Activated naive CD8-positive, alpha-beta T cell treated with anti-CD3 and anti-CD28 coated beads, Interleukin-2, amount 50 U/mL, for 24 hours (primary cell): ENCODE results near the gene PCSK1.
"Not testable (repeated sequence)": the region's sequence is repeated elsewhere in the genome, so short reads cannot be mapped to it uniquely, and the experiment has no call there.

Experiments
- ATAC-seq: fragments of 150-1000 bp; cut with Tn5 transposase; one replicate; pipeline ENCODE4 v1.10.0; 2021
- DNase-seq: peaks from one replicate; pipeline ENCODE4 v3.0.0; 2021
- H3K27ac Mint-ChIP-seq: one replicate; pipeline ENCODE4 v1.8.0; 2021; ENCODE audit warnings: mild to moderate bottlenecking, mixed read lengths
- H3K27me3 Mint-ChIP-seq: one replicate; pipeline ENCODE4 v1.8.0; 2021; ENCODE audit warnings: mixed read lengths
- H3K36me3 Mint-ChIP-seq: one replicate; pipeline ENCODE4 v1.8.0; 2021; ENCODE audit warnings: low read depth, mixed read lengths
- H3K4me1 Mint-ChIP-seq: one replicate; pipeline ENCODE4 v1.8.0; 2021; ENCODE audit warnings: mixed read lengths
- H3K4me3 Mint-ChIP-seq: one replicate; pipeline ENCODE4 v1.8.0; 2021; ENCODE audit warnings: mild to moderate bottlenecking, moderate library complexity, mixed read lengths
- H3K9me3 Mint-ChIP-seq: one replicate; pipeline ENCODE4 v1.8.0; 2021; ENCODE audit warnings: mixed read lengths

Gene PCSK1

DNA sequence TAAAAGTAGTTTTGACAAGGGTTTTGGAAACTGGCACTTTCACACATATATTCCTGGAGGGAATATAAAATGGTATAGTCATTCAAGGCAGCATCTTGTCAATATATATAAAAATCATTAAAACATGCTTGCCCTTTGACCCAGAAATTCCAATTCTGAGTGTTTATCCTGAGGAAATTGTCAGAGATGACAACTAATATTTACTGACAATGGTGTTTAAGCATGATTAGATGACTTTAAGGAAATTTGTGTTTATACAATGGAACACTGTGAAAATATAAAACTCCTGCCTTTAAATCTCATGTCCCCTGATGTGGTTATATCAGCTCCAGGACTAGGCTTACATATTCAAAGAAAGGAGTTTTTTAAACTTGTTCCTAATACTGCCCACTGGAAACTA, 25.6 kb downstream of the PCSK1 start:
- no peaks in the 10 kb centered on the region for H3K36me3 Mint-ChIP-seq
- no peak overlapping the region for H3K4me3 Mint-ChIP-seq
- peaks cover 5% of the 10 kb centered on the region for H3K27me3 Mint-ChIP-seq
- DNase-seq (no peak), ATAC-seq (no peak)
- H3K27ac Mint-ChIP-seq = no peak overlapping the region
- no peaks in the 10 kb centered on the region for H3K9me3 Mint-ChIP-seq
- H3K4me1 Mint-ChIP-seq = no peaks in the 10 kb centered on the region

DNA sequence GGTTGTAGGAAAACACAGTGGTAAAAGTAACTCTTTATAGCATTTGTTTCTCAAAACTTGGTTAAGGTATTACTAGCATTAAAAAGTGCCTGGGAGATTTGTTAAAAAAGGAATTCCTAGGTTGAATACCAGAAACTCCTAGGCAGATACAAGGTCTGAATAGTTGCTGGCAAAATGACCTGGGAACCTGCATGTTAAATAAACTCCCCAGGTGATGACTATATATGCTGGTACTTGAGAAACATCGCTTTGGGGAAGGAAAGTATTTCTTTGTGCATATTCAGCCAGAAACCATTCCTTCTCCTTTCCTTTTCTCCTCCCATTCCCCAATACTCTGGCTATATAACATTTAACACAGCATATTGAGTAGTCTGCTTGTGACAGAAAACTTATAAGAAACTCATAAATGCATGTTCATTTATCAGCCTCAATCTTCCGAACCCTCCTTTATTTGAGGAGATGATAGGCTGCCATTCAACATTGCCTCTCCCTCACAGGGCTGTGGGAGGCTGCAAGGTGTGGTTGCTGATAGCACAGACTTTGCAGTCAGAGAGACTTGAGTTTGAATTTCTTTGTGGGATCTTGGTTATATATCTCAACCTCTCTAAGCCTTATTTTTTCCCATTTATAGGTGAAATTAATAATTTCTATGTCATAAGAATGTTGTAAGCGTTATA, 28.7 kb downstream of the PCSK1 start:
- Mint-ChIP-seq H3K4me1 (no peaks in the 10 kb centered on the region), H3K36me3 (no peaks in the 10 kb centered on the region), H3K4me3 (no peak overlapping the region)

GRCh38 chr5:96402500-96402899, 30.5 kb downstream of the PCSK1 start:
- H3K36me3 Mint-ChIP-seq = no peaks in the 10 kb centered on the region
- no peak for ATAC-seq

More for the DNA sequence above, 28.7 kb downstream of the PCSK1 start:
- ATAC-seq (no peak), DNase-seq (no peak)
- no peak overlapping the region for H3K27ac Mint-ChIP-seq
- H3K27me3 Mint-ChIP-seq = peaks cover 2% of the 10 kb centered on the region
- no peaks in the 10 kb centered on the region for H3K9me3 Mint-ChIP-seq

GRCh38 chr5:96396878-96397277, 36.2 kb downstream of the PCSK1 start:
- Mint-ChIP-seq H3K27ac (no peak overlapping the region), H3K4me3 (no peak overlapping the region), H3K36me3 (no peaks in the 10 kb centered on the region), H3K27me3 (peaks cover 8% of the 10 kb centered on the region), H3K4me1 (no peaks in the 10 kb centered on the region), H3K9me3 (peaks cover 3% of the 10 kb centered on the region)
- ATAC-seq (no peak), DNase-seq (no peak)

More at GRCh38 chr5:96402500-96402899, 30.5 kb downstream of the PCSK1 start:
- Mint-ChIP-seq H3K27ac (no peak overlapping the region), H3K4me3 (no peak overlapping the region), H3K9me3 (no peaks in the 10 kb centered on the region), H3K27me3 (peaks cover 2% of the 10 kb centered on the region), H3K4me1 (no peaks in the 10 kb centered on the region)
- DNase-seq = no peak

DNA sequence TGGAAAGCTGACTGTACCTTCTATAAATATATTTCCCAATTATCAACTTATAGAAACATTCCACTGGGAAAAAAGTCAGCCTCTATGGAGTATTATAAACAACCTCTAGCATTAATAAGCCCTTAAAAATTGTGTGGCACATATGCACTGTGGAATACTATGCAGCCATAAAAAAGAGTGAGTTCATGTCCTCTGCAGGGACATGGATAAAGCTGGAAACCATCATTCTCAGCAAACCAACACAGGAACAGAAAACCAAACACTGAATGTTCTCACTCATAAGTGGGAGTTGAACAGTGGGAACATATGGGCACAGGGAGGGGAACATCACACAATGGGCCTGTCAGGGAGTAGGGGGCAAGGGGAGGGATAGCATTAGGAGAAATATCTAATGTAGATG, 37.8 kb downstream of the PCSK1 start:
- H3K27ac Mint-ChIP-seq, H3K4me1 Mint-ChIP-seq, DNase-seq, ATAC-seq, H3K36me3 Mint-ChIP-seq, H3K4me3 Mint-ChIP-seq, H3K9me3 Mint-ChIP-seq, H3K27me3 Mint-ChIP-seq: not testable (repeated sequence)

- Mint-ChIP-seq H3K36me3 (no peaks in the 10 kb centered on the region), H3K4me1 (no peaks in the 10 kb centered on the region)
- no peak for ATAC-seq
These were observed 41.1 kb downstream of the PCSK1 start for GRCh38 chr5:96391921-96392320.

DNA sequence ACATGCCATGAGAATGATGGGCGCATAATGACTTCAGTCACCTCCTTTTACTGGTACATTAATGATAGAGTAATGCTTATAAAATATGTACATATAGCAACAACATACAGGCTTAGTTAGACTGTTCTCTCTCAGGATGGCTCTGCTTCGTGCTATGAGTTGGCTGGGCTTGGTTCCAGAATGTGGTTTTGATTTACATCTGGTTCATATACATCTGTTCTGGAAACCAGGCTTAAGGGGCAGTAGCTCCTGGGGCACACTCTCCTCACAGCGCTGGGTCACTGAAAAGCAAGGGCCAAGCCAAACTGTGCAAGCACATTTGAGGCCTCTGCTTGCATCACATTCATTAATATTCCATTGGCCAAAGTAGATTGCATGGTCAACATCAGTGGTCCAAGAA, 44.9 kb downstream of the PCSK1 start:
- no peaks in the 10 kb centered on the region for H3K9me3 Mint-ChIP-seq
- H3K4me1 Mint-ChIP-seq = peaks cover 3% of the 10 kb centered on the region
- no peak for ATAC-seq
- no peaks in the 10 kb centered on the region for H3K36me3 Mint-ChIP-seq
- no peak overlapping the region for H3K27ac Mint-ChIP-seq
- no peak overlapping the region for H3K4me3 Mint-ChIP-seq
- DNase-seq = no peak
- H3K27me3 Mint-ChIP-seq = peaks cover 9% of the 10 kb centered on the region

More at GRCh38 chr5:96391921-96392320, 41.1 kb downstream of the PCSK1 start:
- DNase-seq = no peak
- Mint-ChIP-seq H3K27me3 (peaks cover 11% of the 10 kb centered on the region), H3K9me3 (peaks cover 3% of the 10 kb centered on the region), H3K27ac (no peak overlapping the region), H3K4me3 (no peak overlapping the region)

DNA sequence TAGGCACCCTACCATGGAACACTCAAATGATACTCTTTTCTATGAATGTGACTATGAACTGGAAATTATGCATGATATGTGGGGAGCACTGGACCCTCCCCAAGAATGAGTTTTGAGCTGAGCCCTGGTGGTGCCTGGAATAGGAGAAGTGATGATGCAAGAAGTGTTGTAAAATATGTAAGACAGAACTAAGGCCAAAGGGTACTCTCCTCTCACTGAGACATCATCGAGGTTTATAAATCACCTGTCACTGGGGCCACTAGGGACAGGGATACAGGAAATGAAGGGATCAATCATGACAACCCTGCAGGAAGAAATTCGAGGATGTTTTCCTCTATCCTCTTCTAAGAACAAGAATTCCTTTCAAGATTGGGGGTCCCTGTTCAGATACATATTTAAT, 45.4 kb downstream of the PCSK1 start:
- Mint-ChIP-seq H3K4me1 (peaks cover 3% of the 10 kb centered on the region), H3K27ac (no peak overlapping the region), H3K27me3 (peaks cover 9% of the 10 kb centered on the region), H3K4me3 (no peak overlapping the region), H3K9me3 (no peaks in the 10 kb centered on the region), H3K36me3 (no peaks in the 10 kb centered on the region)
- ATAC-seq = no peak
- DNase-seq = no peak

GRCh38 chr5:96385538-96385937, 47.5 kb downstream of the PCSK1 start:
- Mint-ChIP-seq H3K27ac (no peak overlapping the region), H3K27me3 (peaks cover 14% of the 10 kb centered on the region), H3K4me3 (no peak overlapping the region), H3K4me1 (peaks cover 3% of the 10 kb centered on the region), H3K36me3 (no peaks in the 10 kb centered on the region), H3K9me3 (no peaks in the 10 kb centered on the region)
- no peak for ATAC-seq
- DNase-seq = no peak

GRCh38 chr5:96384353-96384752, 48.7 kb downstream of the PCSK1 start:
- Mint-ChIP-seq H3K4me3 (no peak overlapping the region), H3K9me3 (no peaks in the 10 kb centered on the region), H3K27ac (peak overlapping the region; percentile 10), H3K36me3 (no peaks in the 10 kb centered on the region), H3K27me3 (peaks cover 14% of the 10 kb centered on the region), H3K4me1 (peaks cover 3% of the 10 kb centered on the region)
- peak; percentile 36 for ATAC-seq
- DNase-seq = no peak

DNA sequence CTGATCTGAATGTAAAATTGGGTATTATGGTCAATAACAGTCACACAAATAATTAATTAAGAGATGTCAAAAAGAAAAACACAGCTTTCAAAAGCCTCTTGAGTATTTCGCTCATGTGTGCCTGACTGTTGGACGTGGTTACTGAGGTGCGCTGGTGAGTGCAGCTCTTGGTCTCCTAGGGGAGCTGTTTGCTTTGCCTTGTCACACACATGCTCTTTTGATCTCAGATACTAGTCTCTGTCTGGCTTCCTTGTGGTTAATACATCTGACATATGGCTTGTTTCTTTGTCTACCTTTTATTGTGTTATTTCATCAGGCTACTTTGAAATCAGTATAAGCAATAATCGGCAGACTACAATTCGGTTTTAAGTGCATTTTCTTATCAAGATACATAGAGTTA, 51.5 kb downstream of the PCSK1 start:
- H3K9me3 Mint-ChIP-seq = no peaks in the 10 kb centered on the region
- peaks cover 16% of the 10 kb centered on the region for H3K27me3 Mint-ChIP-seq
- peaks cover 3% of the 10 kb centered on the region for H3K4me1 Mint-ChIP-seq
- no peak for ATAC-seq
- no peak overlapping the region for H3K27ac Mint-ChIP-seq
- no peak for DNase-seq
- H3K4me3 Mint-ChIP-seq = no peak overlapping the region
- H3K36me3 Mint-ChIP-seq = no peaks in the 10 kb centered on the region

- H3K36me3 Mint-ChIP-seq = no peaks in the 10 kb centered on the region
- no peak for DNase-seq
- no peak overlapping the region for H3K27ac Mint-ChIP-seq
- no peaks in the 10 kb centered on the region for H3K9me3 Mint-ChIP-seq
- H3K4me3 Mint-ChIP-seq = no peak overlapping the region
- peaks cover 3% of the 10 kb centered on the region for H3K4me1 Mint-ChIP-seq
- peaks cover 13% of the 10 kb centered on the region for H3K27me3 Mint-ChIP-seq
- no peak for ATAC-seq
These were observed 53.2 kb downstream of the PCSK1 start for GRCh38 chr5:96379896-96380295.

DNA sequence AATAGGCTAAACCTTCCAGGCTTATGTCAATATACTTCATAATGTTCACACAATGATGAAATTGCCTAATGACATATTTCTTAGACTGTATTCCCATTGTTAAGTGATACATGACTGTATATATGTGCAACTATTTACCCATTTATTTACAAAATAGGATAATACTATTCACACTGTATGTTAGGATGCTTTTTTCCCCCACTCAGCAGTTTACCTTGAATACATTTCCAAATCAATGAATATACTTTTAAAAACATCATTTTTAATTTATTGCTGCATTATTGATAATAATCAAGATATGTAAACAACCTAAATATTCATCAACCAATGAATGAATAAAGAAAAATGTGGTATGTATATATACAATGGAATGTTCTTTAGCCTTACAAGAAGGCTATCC, 55.5 kb downstream of the PCSK1 start:
- Mint-ChIP-seq H3K27me3 (peaks cover 21% of the 10 kb centered on the region), H3K9me3 (no peaks in the 10 kb centered on the region), H3K4me3 (no peak overlapping the region), H3K36me3 (no peaks in the 10 kb centered on the region), H3K27ac (no peak overlapping the region), H3K4me1 (peaks cover 5% of the 10 kb centered on the region)
- ATAC-seq (no peak), DNase-seq (no peak)

DNA sequence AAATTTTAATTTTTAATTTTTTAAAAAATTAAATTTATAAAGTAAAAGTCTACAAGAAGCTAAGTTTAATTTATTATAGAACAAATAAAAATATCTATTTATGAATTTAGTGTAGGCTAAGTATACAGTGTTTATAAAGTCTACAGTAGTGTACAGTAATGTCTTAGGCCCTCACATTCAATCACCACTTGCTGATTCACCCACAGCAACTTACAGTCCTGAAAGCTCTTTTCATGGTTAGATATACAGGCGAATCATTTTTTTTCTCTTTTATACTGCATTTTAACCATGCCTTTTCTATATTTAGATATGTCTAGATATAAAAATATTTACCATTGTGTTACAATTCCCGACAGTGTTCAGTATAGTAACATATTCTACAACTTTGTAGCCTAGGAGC, 55.9 kb downstream of the PCSK1 start:
- DNase-seq (no peak), ATAC-seq (no peak)
- Mint-ChIP-seq H3K9me3 (no peaks in the 10 kb centered on the region), H3K36me3 (no peaks in the 10 kb centered on the region), H3K27ac (no peak overlapping the region), H3K4me1 (peaks cover 5% of the 10 kb centered on the region), H3K27me3 (peaks cover 21% of the 10 kb centered on the region), H3K4me3 (no peak overlapping the region)

- DNase-seq (peak; percentile 4), ATAC-seq (no peak)
- H3K27ac Mint-ChIP-seq = no peak overlapping the region
- peaks cover 5% of the 10 kb centered on the region for H3K4me1 Mint-ChIP-seq
- H3K9me3 Mint-ChIP-seq = no peaks in the 10 kb centered on the region
- no peak overlapping the region for H3K4me3 Mint-ChIP-seq
- no peaks in the 10 kb centered on the region for H3K36me3 Mint-ChIP-seq
- peaks cover 18% of the 10 kb centered on the region for H3K27me3 Mint-ChIP-seq
These were observed 58.4 kb downstream of the PCSK1 start for GRCh38 chr5:96374653-96375052.

DNA sequence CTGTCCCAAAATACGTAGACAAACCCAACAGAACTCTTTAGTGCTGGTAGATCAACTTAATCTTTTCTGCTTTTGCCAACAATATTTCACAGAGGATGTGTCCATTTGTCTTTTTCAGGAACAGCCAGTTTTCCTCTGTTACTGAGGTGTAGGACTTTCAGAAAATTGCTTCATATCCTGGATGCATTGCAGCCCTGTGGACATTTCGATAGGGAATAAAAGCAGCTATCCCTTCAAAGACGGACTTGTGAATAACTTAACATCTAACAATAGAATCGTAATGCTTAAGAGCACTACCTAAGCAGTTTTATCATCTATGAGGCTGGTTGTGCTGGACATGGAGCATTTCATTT, 59.7 kb downstream of the PCSK1 start:
- Mint-ChIP-seq H3K4me3 (no peak overlapping the region), H3K4me1 (peaks cover 5% of the 10 kb centered on the region), H3K36me3 (no peaks in the 10 kb centered on the region), H3K27ac (no peak overlapping the region), H3K27me3 (peaks cover 26% of the 10 kb centered on the region), H3K9me3 (no peaks in the 10 kb centered on the region)
- no peak for ATAC-seq
- no peak for DNase-seq
